HG03097 (cell line): Measurements from ENCODE around the gene C20orf204.

Experiments
- ATAC-seq: cut with Tn5 transposase; IDR thresholded peaks from one replicate; pipeline ENCODE4 v1.9.1; 2021; ENCODE audit not compliant: unreplicated experiment, low FRiP score

C20orf204 gene

GRCh38 chr20:64025826-64026412 is 10.1 kb upstream of the C20orf204 start:
- no peak for ATAC-seq

DNA sequence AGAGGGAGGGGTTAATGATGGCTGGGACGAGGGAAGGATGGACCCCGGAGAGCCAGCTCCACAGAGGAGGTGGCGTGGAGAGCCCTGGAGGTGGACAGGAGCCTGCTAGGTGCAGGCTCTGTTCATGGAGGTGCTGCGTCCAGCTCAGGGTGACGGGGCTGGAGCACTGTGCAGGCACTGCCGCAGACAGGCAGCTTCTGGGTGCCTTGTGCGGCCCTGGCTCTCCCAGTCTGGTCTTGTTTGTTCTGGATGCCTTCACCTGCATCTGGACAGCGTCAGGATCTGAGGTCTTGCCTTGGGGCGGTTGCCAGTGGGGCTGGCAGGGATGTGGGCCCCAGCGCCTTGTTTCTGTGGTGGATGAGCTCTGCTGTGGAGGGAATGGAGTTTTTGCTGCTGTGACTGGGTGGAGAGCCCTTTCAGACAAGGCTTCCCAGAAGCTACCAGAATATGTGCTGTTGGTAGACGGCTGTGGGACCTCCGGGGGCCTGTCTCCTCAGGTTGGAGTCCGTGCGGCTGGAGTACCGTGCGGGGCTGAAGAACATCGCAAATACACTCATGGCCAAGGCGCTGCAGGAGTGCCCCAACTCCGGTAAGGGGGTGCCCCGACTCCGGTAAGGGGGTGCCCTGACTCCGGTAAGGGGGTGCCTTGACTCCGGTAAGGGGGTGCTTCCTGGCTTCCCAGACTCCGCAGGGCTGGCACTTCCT is 7.8 kb upstream of the C20orf204 start:
- ATAC-seq: no peak

- ATAC-seq: no peak
Observed at GRCh38 chr20:64029293-64030117, 6.5 kb upstream of the C20orf204 start.

DNA sequence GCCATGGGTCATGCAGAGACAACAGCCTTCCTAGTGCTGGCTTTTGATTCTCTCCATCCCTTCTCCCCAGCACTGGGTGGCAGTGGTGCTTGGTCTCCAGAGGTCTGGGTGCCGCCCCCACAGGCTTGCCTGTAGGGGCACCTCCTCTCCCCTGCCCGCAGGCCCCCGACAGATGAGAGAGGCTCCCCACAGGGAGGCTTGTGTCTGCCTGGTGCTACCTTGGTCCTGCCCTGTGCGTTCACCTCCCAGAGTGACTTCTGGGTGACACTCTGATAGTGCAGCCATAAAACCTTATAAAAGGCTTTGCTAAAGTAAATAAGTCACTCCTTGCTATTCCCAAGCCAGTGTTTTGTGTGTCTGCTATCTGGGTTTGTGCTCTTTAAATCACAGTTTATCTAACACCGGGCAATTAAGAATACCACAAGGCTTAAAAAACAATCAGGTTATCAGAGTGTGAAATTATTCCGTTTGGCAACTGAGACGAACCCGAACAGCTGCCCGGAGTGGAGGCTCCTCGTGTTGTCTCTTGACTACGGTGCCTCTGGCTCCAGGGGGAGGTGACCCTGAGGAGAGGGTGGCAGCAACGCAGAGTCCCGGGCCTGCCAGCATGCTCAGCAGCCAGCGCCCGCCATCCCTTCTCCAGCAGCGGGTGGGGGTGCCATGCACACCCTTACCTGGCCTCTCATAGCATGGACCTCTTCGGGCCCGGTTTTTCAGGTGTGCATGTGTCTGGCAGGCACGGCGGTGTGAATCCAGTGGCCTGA is 5.4 kb upstream of the C20orf204 start:
- no peak for ATAC-seq

- ATAC-seq: no peak
Observed at GRCh38 chr20:64031822-64032314, 4.1 kb upstream of the C20orf204 start.

DNA sequence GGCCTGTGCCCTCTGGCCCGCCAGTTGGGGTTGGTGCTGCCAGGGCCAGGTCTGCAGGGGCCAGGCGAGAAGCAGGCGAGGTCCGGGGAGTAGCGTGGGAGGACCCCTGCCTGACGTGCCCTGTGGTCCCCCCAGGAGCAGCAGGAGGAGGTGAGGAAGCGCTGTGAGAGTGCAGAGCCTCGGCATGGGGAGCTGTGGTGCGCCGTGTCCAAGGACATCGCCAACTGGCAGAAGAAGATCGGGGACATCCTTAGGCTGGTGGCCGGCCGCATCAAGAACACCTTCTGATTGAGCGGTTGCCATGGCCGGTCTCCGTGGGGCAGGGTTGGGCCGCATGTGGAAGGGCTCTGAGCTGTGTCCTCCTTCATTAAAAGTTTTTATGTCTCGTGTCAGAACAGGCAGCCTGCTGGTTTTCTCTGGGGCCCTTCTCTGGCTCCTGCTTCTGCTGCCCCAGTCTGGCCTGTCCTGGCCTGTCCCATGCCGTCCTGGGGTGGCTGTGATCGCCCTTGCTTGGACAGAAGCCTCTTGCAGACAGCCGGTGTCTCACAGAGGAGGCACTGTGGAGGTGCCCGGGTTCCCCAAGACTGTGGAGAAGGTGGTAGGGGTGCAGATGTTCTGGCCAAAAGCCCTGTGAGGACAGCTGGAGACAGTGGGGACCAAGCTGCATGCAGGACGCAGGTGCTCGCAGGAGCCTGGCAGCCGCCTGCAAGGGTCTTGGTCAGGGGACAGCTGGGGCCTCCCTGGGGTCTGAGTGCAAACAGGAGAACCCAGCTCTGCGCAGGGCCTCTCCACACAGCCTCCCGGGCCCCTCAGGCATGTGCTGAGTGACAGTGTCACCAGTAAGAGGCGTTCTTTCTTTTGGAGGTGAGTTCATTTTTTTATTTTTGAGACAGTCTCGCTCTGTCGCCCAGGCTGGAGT is 3.0 kb upstream of the C20orf204 start:
- ATAC-seq: no peak

GRCh38 chr20:64033981-64034493 is 1.9 kb upstream of the C20orf204 start:
- no peak for ATAC-seq

DNA sequence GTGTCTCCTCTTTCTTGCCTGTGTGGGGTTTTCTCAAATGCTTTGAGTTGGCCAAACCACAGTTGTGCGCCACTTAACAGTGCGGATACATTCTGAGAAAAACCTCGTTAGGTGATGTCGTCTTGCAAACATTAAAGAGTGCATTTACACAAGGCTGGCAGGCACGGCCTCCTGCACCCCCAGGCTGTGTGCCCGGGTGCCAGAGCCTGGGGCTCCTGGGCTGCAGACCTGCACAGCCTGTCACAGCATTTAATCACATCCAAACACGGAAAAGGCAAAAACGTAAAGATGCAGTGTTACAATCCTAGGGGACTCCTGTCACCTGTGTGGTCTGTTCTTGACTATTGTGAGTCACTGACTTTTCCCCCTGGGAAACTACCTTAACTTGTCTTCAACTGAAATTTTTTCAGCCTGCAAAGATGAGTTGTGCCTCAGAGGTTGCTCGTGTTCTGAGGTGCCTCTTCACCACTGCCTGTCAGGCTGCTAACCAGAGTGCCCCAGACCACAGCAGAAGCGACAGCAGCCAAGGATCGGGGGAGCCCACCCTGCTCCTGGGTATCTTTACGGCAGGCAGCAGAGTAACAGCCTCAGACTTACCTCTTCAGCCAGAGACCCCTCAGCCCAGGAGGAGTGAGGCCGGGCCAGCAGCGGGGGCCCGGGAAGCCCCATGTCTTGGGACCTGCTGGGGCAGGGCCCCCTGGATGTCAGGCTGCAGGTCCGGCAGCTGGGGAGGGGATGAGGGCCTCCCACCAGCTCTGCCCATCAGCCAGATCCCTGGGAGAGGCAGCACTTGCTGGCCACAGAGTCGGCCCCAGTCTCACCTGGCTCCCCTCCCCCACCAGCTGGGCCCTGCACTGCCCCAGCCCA is 683 bp upstream of the C20orf204 start:
- no peak for ATAC-seq

- ATAC-seq: no peak
Observed at GRCh38 chr20:64036346-64037198, 590 bp downstream of the C20orf204 start.

DNA sequence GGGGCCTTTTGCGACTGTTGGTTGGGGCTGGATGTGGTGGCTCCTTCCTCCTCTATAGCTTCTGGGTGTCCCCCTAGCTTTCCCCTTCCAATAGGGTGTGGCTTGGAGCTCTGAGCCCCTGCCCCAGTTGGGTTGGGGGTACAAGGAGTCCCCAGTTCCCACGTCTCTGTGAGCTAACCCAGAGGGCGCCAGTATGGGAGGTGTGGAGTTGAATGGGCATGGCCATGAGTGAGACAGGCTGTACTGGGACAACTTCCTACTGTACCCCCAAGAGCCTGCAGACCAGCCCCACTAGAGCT is 1.2 kb downstream of the C20orf204 start:
- ATAC-seq: no peak

DNA sequence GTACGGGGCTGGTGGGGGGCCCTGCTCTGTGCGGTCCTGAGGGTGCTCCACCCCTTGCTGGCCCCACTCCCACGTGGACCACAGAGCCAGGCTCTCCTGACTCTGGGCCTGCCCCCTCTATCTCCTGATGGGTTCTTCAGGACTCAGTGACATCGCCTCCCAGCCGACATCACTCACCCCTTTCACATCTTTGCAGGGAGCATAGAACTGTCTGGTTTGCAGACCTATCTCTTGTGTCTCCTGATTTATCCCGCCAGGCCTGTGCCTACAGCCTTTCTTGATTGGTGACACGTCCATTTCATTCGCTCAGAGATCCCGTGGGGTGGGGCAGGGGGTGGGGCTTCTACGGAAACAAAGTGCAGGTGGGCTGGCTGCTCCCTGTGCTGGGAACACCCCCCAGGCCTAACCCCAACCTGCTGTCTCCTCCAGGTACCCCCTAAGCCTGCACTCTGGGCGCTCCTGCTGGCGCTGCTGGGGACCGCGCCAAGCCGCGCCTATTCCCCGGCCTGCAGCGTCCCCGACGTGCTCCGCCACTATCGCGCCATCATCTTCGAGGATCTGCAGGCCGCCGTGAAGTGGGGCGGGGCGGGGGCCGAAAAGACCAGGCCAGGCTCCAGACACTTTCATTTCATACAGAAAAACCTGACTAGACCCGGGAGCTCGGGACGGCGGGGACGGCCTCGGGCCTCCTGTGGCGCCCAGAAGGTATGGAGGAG is 1.7 kb downstream of the C20orf204 start:
- ATAC-seq: no peak

- ATAC-seq: peak; percentile 29
Observed at GRCh38 chr20:64038224-64038564, 2.2 kb downstream of the C20orf204 start.

DNA sequence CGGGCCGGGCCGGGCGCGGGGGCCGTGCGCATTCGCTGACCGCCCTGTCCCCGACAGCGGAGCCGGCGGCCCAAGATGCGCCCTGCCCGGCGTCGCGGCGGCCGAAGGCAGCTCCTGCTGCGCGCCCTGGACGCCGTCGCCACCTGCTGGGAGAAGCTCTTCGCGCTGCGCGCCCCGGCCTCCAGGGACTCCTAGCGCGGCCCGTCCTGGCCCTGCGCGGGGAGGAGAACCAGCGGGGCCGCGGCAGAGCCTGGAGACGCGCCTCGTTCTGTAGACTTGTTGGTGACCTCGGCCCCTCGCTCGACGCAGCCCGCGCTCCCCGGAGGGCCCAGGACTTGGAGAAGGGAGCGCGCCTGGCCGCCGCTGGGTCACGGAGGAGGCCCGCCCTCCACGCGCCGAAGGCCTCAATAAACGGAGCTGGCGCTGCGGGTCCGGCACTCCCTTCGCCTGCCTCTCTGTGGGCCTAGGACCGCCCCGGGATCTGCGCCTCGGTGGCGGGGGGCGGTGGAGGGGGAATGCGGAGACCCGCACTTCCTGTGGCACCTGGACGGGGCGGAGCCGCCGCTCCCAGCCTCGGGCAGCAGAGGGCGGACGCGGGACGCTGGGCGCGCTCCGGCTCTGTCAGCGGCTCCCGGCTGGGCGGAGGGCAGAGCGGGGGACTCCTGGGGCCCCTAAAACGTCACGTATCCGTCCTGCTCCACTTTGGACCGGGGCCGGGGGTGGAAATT is 2.7 kb downstream of the C20orf204 start:
- peak; percentile 38 for ATAC-seq

DNA sequence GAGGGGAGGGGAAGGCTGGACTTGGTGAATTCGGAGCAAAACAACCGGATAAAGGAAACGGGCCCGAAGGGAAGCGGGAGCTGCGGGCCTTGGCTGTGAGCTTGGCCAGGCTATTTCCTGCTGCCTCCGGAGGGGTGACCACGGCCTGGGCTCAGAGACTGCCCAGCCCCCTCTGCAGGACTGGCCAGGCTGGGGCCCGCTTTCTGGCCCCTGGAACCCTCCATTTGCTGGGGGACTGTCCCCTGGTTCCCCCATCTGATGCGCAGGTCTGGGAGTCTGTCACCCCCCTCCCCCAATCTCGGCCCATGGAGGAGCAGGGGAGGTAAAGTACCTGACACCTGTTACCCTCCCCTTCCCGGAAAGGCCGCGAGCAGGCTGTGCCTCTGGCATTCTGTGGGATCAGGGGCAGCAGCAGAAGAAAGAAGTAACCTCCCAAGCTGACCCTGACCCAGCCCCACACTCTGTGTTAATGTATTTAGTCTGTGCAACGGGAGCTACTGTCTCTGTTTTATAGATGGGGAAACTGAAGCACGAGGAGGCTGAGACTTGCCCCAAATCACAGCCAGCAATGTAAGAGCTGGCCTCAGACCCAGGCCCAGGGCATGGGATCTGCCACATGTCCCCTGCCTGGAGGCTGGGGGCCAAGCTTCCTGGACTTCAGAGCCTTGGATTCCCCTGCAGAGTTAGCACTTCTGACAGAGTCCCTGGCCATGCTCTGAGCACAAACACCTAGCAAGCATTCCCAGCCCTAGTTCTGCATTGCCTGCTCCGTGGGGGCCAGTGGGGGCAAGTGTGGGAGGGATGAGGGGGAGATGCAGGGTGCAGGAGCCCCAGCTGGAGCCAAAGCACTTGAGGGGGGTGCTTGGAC is 3.5 kb downstream of the C20orf204 start:
- no peak for ATAC-seq

DNA sequence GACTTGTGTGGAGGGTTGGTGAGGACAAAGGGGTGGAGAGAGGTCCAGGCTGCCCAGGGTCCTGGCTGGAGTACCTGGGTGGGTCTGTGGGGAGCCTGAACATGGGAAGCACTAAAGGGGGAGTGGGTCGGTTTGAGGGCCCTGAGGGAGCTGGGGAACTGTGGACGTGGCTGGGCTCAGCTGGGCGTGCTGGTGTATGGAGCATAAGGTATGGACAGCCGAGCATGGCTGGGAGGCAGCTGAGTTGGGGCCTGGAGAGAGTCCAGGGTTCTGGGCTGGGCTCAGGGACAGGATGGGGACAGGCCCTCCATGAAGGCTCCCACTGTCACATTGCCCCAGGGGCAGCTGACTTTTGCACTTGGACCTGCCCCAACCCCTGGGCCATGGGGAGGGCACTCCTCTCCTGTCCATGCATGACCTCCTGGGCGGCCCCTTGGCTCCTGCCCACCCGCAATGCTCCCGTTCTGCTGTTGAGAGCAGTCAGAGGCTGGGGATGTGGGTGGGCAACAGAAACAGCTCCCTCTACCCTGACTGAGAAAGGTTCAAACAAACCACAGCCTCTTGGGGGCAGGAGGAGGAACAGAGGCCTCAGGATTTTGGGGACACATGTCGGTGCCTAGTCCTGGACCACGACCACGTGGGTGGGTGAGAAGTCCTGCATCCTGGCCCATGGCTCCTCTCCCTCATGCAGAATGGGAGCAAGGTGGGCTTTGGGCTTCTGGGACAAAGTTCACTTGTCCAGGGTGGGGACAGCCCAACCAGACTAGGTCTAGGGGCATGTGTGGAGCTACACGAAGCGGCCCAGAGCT is 4.5 kb downstream of the C20orf204 start:
- ATAC-seq: no peak
